K562 (cell line): Measurements from ENCODE around the gene BMPR2. TPM values are rescaled to one million over a fixed set of nuclear protein-coding genes. Genes with fewer than 3 reads are reported as not detected.
A peak's percentile ranks its signal among the peaks of the same experiment; 100 is the strongest.

Experiments used
- ESRRA ChIP-seq: fragments of 450-650 bp; IDR thresholded peaks from 2 replicates; pipeline ENCODE4 v1.6.1; 2014; ENCODE audit warnings: low read depth, mild to moderate bottlenecking, moderate library complexity, borderline replicate concordance
- GTF2F1 ChIP-seq: IDR thresholded peaks from 2 replicates; pipeline ENCODE4 v1.6.1; 2011; ENCODE audit warnings: low read depth, low read length, improper control_type of control experiment
- HDAC8 ChIP-seq: fragments of 450-650 bp; IDR thresholded peaks from 2 replicates; pipeline ENCODE4 v1.6.1; 2016; ENCODE audit warnings: mild to moderate bottlenecking, missing genetic modification characterization, moderate library complexity, missing compliant biosample characterization
- KAT8 ChIP-seq: fragments of 450-650 bp; IDR thresholded peaks from 2 replicates; pipeline ENCODE4 v1.6.1; 2016; ENCODE audit warnings: low read depth, mild to moderate bottlenecking
- KLF1 ChIP-seq: fragments of 450-650 bp; IDR thresholded peaks from 2 replicates; pipeline ENCODE4 v1.6.1; 2016; ENCODE audit warnings: missing genetic modification characterization, missing compliant biosample characterization
- MAZ ChIP-seq, 2 experiments: fragments of 450-650 bp in 1 of 2; sonication (generic) in 1 of 2; formaldehyde crosslinking; IDR thresholded peaks in 1 of 2; conservative IDR thresholded peaks in 1 of 2; 2 replicates each; pipeline versions ENCODE4 v1.4.0 to v1.5.0; 2020; ENCODE audit warnings: mild to moderate bottlenecking in 1 of 2, missing genetic modification reagents in 1 of 2
- MCM5 ChIP-seq: fragments of 450-650 bp; IDR thresholded peaks from 2 replicates; pipeline ENCODE4 v1.6.1; 2016; ENCODE audit warnings: low read depth
- MEF2A ChIP-seq: IDR thresholded peaks from 2 replicates; pipeline ENCODE4 v1.6.1; 2011; ENCODE audit warnings: low read depth, mild to moderate bottlenecking, low read length, moderate library complexity; ENCODE audit not compliant: control insufficient read depth
- MEF2D ChIP-seq: conservative IDR thresholded peaks from 2 replicates; pipeline ENCODE4 v1.6.1; 2016; ENCODE audit warnings: low read depth, missing genetic modification characterization, missing compliant biosample characterization
- MYBL2 ChIP-seq, 2 experiments: fragments of 450-650 bp in 1 of 2; sonication (generic) in 1 of 2; formaldehyde crosslinking in 1 of 2; IDR thresholded peaks; 2 replicates each; pipeline versions ENCODE4 v1.6.1 to v1.8.1; 2017 to 2022; ENCODE audit warnings: borderline replicate concordance in 1 of 2, inconsistent platforms in 1 of 2, low read depth in 1 of 2, mild to moderate bottlenecking in 1 of 2, missing genetic modification reagents in 1 of 2, moderate library complexity in 1 of 2
- NBN ChIP-seq: fragments of 450-650 bp; IDR thresholded peaks from 2 replicates; pipeline ENCODE4 v1.6.1; 2016; ENCODE audit warnings: low read depth, mild to moderate bottlenecking
- NFXL1 ChIP-seq: fragments of 450-650 bp; formaldehyde crosslinking; IDR thresholded peaks from 2 replicates; pipeline ENCODE4 v1.4.0; 2021; ENCODE audit warnings: mild to moderate bottlenecking
- NR2C1 ChIP-seq, 2 experiments: fragments of 450-650 bp; IDR thresholded peaks; 2 replicates each; pipeline ENCODE4 v1.6.1; 2017; ENCODE audit warnings: mild to moderate bottlenecking in 2 of 2, antibody characterized with exemption in 1 of 2, inconsistent platforms in 1 of 2, missing compliant biosample characterization in 1 of 2, missing genetic modification characterization in 1 of 2
- PCBP1 ChIP-seq: fragments of 200-400 bp; formaldehyde crosslinking; IDR thresholded peaks from 2 replicates; pipeline ENCODE4 v1.6.1; 2018; ENCODE audit warnings: mild to moderate bottlenecking, low read depth, low read length; ENCODE audit not compliant: poor library complexity, severe bottlenecking
- POLR2AphosphoS5 ChIP-seq: IDR thresholded peaks from 2 replicates; pipeline ENCODE4 v1.6.1; 2011; ENCODE audit warnings: mild to moderate bottlenecking, low read depth, low read length, moderate library complexity; ENCODE audit not compliant: control insufficient read depth, insufficient read depth
- SAFB ChIP-seq: fragments of 200-400 bp; formaldehyde crosslinking; IDR thresholded peaks from 2 replicates; pipeline ENCODE4 v1.6.1; 2017; ENCODE audit warnings: low read depth, low read length, borderline replicate concordance
- SP1 ChIP-seq: sonication (generic); formaldehyde crosslinking; IDR thresholded peaks from 2 replicates; pipeline ENCODE4 v1.8.1; 2022; ENCODE audit warnings: mild to moderate bottlenecking, missing genetic modification reagents
- SUPT5H ChIP-seq: fragments of 450-650 bp; IDR thresholded peaks from 2 replicates; pipeline ENCODE4 v1.6.1; 2016
- TBP ChIP-seq: optimal IDR thresholded peaks from 2 replicates; pipeline ENCODE3; 2011; ENCODE audit warnings: low read depth, low read length, improper control_type of control experiment
- ZFX ChIP-seq: sonication (generic); formaldehyde crosslinking; IDR thresholded peaks from 2 replicates; pipeline ENCODE4 v1.8.0; 2022; ENCODE audit warnings: mild to moderate bottlenecking, missing genetic modification reagents, moderate library complexity
- ZNF436 ChIP-seq: fragments of 250-450, 450-650 bp; sonication (Bioruptor Pico); formaldehyde crosslinking; IDR thresholded peaks from 2 replicates; pipeline ENCODE4 v1.7.0; 2020; ENCODE audit warnings: mild to moderate bottlenecking
- ZNF589 ChIP-seq: fragments of 200-800 bp; sonication (Bioruptor generic); IDR thresholded peaks from 2 replicates; pipeline ENCODE4 v1.6.1; 2016; ENCODE audit warnings: low read depth, missing genetic modification characterization, missing compliant biosample characterization
- polyA plus RNA-seq, 8 experiments: library from polyadenylated mRNA; depleted of rRNA in 4 of 8; stranded (reverse) in 5 of 8; unstranded in 3 of 8; fragments of >200 nt; fragmentation: Nextera tagmentation in 2 of 8; fragmentation: Illumina TruSeq in 1 of 8; extraction: Ambion mirVana in 2 of 8; extraction: Trizol in 1 of 8; gene quantifications; 2 replicates each; pipeline versions ENCODE4 v1.2.1 to v1.2.3, GENCODE V29; 2011 to 2014; ENCODE audit warnings: inconsistent platforms in 1 of 8, missing spikeins in 1 of 8
- total RNA-seq, 7 experiments: library from RNA; depleted of rRNA in 6 of 7; stranded (reverse); fragments of >200 nt in 6 of 7; fragmentation: Illumina TruSeq in 2 of 7; extraction: Trizol in 2 of 7; gene quantifications; 2 replicates each; pipeline versions ENCODE4 v1.2.1 to v1.2.3, GENCODE V29; 2011 to 2021; ENCODE audit warnings: low replicate concordance in 1 of 7
- TF ChIP-seq, protein P1 (sequence below), 2 experiments: fragments of 450-650 bp in 1 of 2; sonication (generic) in 1 of 2; formaldehyde crosslinking; conservative IDR thresholded peaks; 2 replicates each; pipeline versions ENCODE4 v1.4.0 to v1.8.1; 2020 to 2022; ENCODE audit warnings: mild to moderate bottlenecking in 1 of 2, missing genetic modification reagents in 1 of 2
- TF ChIP-seq, protein P2 (sequence below): fragments of 200-800 bp; sonication (Bioruptor generic); IDR thresholded peaks from 2 replicates; pipeline ENCODE4 v1.6.1; 2017; ENCODE audit warnings: missing genetic modification characterization, missing compliant biosample characterization
- TF ChIP-seq, protein P3 (sequence below): sonication (generic); formaldehyde crosslinking; IDR thresholded peaks from 2 replicates; pipeline ENCODE4 v1.8.1; 2022; ENCODE audit warnings: missing genetic modification reagents

The BMPR2 gene
- total and polyA plus RNA-seq, 9 of the 15 experiments (the other 6 are each of a cell fraction or from before 2014, with no cell fraction given), result 0.73 to 5.0 (median 3.3) TPM

DNA sequence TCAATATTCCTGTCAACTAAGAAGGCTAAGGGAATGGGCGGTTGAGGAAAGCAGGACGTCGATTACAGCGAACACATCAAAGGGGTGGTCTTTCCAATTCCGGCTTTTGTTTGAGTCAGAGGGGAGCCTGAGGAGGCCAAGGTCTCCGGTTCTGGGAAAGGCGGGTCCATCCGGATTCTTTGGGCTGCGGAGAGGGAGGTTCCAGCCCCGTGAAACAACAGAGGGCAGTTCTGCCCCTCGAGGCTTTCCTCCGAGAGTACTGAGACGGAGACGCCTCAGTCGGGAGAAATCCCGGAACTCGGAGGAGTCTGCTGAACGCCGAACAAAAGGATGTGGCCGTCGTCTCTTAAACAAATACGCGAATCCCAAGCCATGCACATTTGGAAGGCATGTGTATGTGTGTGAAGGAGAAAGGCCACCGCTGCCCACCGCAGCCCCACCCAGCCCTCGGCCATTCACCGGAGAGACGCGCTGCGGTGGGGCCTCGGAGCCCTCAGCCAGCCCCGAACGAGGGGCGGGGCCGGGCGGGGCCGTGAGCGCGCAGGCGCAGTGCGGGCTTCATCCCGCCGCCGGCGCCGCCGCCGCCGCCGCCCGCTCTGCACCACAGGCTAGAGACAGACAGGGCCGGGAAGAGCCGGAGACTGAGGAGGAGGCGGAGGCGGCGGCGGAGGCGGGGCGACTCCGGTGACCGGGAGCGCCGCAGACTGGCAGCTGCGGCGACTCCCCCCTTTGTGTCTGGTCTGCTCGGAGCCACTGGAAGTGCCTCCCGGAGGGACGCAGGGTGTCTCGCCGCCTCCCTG, at the start of gene BMPR2 (continued):
- TF ChIP-seq MYBL2 (IDR thresholded peaks at IDR 0.05; ENCODE audit: low read depth) (no peak), MYBL2 (CRISPR knock-in tag; IDR thresholded peaks at IDR 0.05; ENCODE audit: borderline replicate concordance) (no peak), SUPT5H (peak; percentile 77), TBP (peak; percentile 56), NR2C1 (IDR thresholded peaks at IDR 0.05) (no peak), NR2C1 (tag; IDR thresholded peaks at IDR 0.05) (no peak), MCM5 (no peak), KLF1 (peak; percentile 43; the same call in 1 of the 2 replicates), NBN (no peak), HDAC8 (tag) (no peak), ZNF589 (CRISPR knock-in tag) (no peak), SAFB (no peak), ZFX (CRISPR knock-in tag) (peak; percentile 68), NFXL1 (CRISPR knock-in tag) (no peak), ESRRA (peak; percentile 31; the same call in 1 of the 2 replicates), MAZ (CRISPR knock-in tag; conservative IDR thresholded peaks at IDR 0.05 in 1 of 2, IDR thresholded peaks at IDR 0.05 in 1 of 2) (peak; percentile 66 to 76), MEF2D (tag) (no peak), SP1 (CRISPR knock-in tag) (no peak), POLR2AphosphoS5 (peak; percentile 68; the same call in 1 of the 2 replicates), KAT8 (no peak), MEF2A (no peak), ZNF436 (no peak), PCBP1 (no peak), GTF2F1 (no peak)
- TF ChIP-seq, protein P1, sequence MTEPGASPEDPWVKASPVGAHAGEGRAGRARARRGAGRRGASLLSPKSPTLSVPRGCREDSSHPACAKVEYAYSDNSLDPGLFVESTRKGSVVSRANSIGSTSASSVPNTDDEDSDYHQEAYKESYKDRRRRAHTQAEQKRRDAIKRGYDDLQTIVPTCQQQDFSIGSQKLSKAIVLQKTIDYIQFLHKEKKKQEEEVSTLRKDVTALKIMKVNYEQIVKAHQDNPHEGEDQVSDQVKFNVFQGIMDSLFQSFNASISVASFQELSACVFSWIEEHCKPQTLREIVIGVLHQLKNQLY (CRISPR knock-in tag; conservative IDR thresholded peaks at IDR 0.05), result no peak
- TF ChIP-seq, protein P2, sequence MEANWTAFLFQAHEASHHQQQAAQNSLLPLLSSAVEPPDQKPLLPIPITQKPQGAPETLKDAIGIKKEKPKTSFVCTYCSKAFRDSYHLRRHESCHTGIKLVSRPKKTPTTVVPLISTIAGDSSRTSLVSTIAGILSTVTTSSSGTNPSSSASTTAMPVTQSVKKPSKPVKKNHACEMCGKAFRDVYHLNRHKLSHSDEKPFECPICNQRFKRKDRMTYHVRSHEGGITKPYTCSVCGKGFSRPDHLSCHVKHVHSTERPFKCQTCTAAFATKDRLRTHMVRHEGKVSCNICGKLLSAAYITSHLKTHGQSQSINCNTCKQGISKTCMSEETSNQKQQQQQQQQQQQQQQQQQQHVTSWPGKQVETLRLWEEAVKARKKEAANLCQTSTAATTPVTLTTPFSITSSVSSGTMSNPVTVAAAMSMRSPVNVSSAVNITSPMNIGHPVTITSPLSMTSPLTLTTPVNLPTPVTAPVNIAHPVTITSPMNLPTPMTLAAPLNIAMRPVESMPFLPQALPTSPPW (CRISPR knock-in tag), result peak; percentile 76
- TF ChIP-seq, protein P3, sequence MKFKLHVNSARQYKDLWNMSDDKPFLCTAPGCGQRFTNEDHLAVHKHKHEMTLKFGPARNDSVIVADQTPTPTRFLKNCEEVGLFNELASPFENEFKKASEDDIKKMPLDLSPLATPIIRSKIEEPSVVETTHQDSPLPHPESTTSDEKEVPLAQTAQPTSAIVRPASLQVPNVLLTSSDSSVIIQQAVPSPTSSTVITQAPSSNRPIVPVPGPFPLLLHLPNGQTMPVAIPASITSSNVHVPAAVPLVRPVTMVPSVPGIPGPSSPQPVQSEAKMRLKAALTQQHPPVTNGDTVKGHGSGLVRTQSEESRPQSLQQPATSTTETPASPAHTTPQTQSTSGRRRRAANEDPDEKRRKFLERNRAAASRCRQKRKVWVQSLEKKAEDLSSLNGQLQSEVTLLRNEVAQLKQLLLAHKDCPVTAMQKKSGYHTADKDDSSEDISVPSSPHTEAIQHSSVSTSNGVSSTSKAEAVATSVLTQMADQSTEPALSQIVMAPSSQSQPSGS (CRISPR knock-in tag), result no peak
